ENCODE results near the gene KCTD2. TPM values are rescaled to one million over a fixed set of nuclear protein-coding genes. Genes with fewer than 3 reads are reported as not detected.
"Not testable (repeated sequence)": the region's sequence is repeated elsewhere in the genome, so short reads cannot be mapped to it uniquely, and the experiment has no call there.

The KCTD2 gene
- total RNA-seq, 4 donors from 2014 or later: 20.3 to 37.7 (median 29.9) TPM

- intact Hi-C loops (cut with DNase I): no loop called here
- H3K4me3 ChIP-seq: no peak overlapping the region
- peaks cover 0 to 3% (median 0%) of the 10 kb centered on the region in 4 donors for H3K4me1 ChIP-seq
- H3K27ac ChIP-seq (replicated peaks in 1 of 4): no peak overlapping the region
- no peaks in the 10 kb centered on the region for H3K9me3 ChIP-seq
- 93% methylated on average over 5 of the region's 5 CpGs for WGBS
- H3K27me3 ChIP-seq: no peaks in the 10 kb centered on the region
- no peak for DNase-seq (ENCODE audit: extremely low spot score)
- H3K36me3 ChIP-seq: peaks cover 27 to 76% (median 58%) of the 10 kb centered on the region in 4 donors
- TF ChIP-seq POLR2AphosphoS5 (IDR thresholded peaks at IDR 0.05) (no peak), CTCF (IDR thresholded peaks at IDR 0.05) (no peak), POLR2A (IDR thresholded peaks at IDR 0.05; ENCODE audit: low read depth) (no peak), EP300 (IDR thresholded peaks at IDR 0.05) (no peak)
Measured at GRCh38 chr17:75019146-75019545, 27.9 kb upstream of the KCTD2 start.

GRCh38 chr17:75019710-75020109 is 27.3 kb upstream of the KCTD2 start:
- 86% methylated on average over 3 of the region's 3 CpGs for WGBS
- TF ChIP-seq POLR2AphosphoS5 (IDR thresholded peaks at IDR 0.05) (no peak), CTCF (IDR thresholded peaks at IDR 0.05) (no peak), POLR2A (IDR thresholded peaks at IDR 0.05; ENCODE audit: low read depth) (no peak), EP300 (IDR thresholded peaks at IDR 0.05) (no peak)
- Histone ChIP-seq H3K4me1 (no peaks in the 10 kb centered on the region), H3K27ac (replicated peaks in 1 of 4) (no peak overlapping the region), H3K27me3 (no peaks in the 10 kb centered on the region), H3K36me3 (peaks cover 27 to 76% (median 58%) of the 10 kb centered on the region in 4 donors), H3K4me3 (no peak overlapping the region), H3K9me3 (no peaks in the 10 kb centered on the region)
- DNase-seq (ENCODE audit: extremely low spot score): no peak
- intact Hi-C loops (cut with DNase I): no loop called here

GRCh38 chr17:75020331-75021110 is 26.5 kb upstream of the KCTD2 start:
- no peak for DNase-seq (ENCODE audit: extremely low spot score)
- intact Hi-C loops (cut with DNase I): no loop called here
- Histone ChIP-seq H3K4me1 (no peaks in the 10 kb centered on the region), H3K36me3 (peaks cover 27 to 75% (median 58%) of the 10 kb centered on the region in 4 donors), H3K4me3 (no peak overlapping the region), H3K27me3 (no peaks in the 10 kb centered on the region), H3K9me3 (no peaks in the 10 kb centered on the region), H3K27ac (replicated peaks in 1 of 4) (no peak overlapping the region)
- 87% methylated on average over 19 of the region's 19 CpGs for WGBS
- TF ChIP-seq CTCF (IDR thresholded peaks at IDR 0.05) (no peak), EP300 (IDR thresholded peaks at IDR 0.05) (no peak), POLR2A (IDR thresholded peaks at IDR 0.05; ENCODE audit: low read depth) (no peak), POLR2AphosphoS5 (IDR thresholded peaks at IDR 0.05) (no peak)

GRCh38 chr17:75024686-75025397 is 22.2 kb upstream of the KCTD2 start:
- TF ChIP-seq POLR2A (IDR thresholded peaks at IDR 0.05; ENCODE audit: low read depth) (no peak), POLR2AphosphoS5 (IDR thresholded peaks at IDR 0.05) (no peak), EP300 (IDR thresholded peaks at IDR 0.05) (no peak), CTCF (IDR thresholded peaks at IDR 0.05) (no peak)
- Histone ChIP-seq H3K27me3 (no peaks in the 10 kb centered on the region), H3K27ac (replicated peaks in 1 of 4) (no peak overlapping the region), H3K9me3 (no peaks in the 10 kb centered on the region), H3K36me3 (peaks cover 25 to 34% (median 29%) of the 10 kb centered on the region in 4 donors), H3K4me3 (no peak overlapping the region), H3K4me1 (no peaks in the 10 kb centered on the region)
- WGBS: 91% methylated on average over 10 of the region's 10 CpGs
- intact Hi-C loops (cut with DNase I): no loop called here
- no peak for DNase-seq (ENCODE audit: extremely low spot score)

- H3K4me1 ChIP-seq: not testable (repeated sequence)
Measured at GRCh38 chr17:75025398-75025734, 21.7 kb upstream of the KCTD2 start.

GRCh38 chr17:75026650-75027049 is 20.4 kb upstream of the KCTD2 start:
- H3K4me3 ChIP-seq; intact Hi-C loops (cut with DNase I); H3K27ac ChIP-seq (replicated peaks in 1 of 4); DNase-seq (ENCODE audit: extremely low spot score); H3K27me3 ChIP-seq; H3K4me1 ChIP-seq; H3K9me3 ChIP-seq: not testable (repeated sequence)
- 75% methylated on average over 2 of the region's 2 CpGs for WGBS
- H3K36me3 ChIP-seq: peaks cover 9 to 16% (median 12%) of the 10 kb centered on the region in 4 donors

More at GRCh38 chr17:75025398-75025734, 21.7 kb upstream of the KCTD2 start:
- H3K9me3 ChIP-seq; H3K27me3 ChIP-seq; H3K4me3 ChIP-seq; intact Hi-C loops (cut with DNase I); H3K27ac ChIP-seq (replicated peaks in 1 of 4); DNase-seq (ENCODE audit: extremely low spot score): not testable (repeated sequence)
- WGBS: 85% methylated on average over 9 of the region's 9 CpGs
- H3K36me3 ChIP-seq: peaks cover 22 to 29% (median 25%) of the 10 kb centered on the region in 4 donors

Data from esophagus muscularis mucosa (tissue), 4 donors.